ENCODE data around the gene RHNO1. TPM values are rescaled to one million over a fixed set of nuclear protein-coding genes. Genes with fewer than 3 reads are reported as not detected.
A peak's percentile ranks its signal among the peaks of the same experiment; 100 is the strongest.

Gene RHNO1
- total and polyA plus RNA-seq, 8 donors, result 7.0 to 92.0 (median 14.7) TPM; not detected in 1

DNA sequence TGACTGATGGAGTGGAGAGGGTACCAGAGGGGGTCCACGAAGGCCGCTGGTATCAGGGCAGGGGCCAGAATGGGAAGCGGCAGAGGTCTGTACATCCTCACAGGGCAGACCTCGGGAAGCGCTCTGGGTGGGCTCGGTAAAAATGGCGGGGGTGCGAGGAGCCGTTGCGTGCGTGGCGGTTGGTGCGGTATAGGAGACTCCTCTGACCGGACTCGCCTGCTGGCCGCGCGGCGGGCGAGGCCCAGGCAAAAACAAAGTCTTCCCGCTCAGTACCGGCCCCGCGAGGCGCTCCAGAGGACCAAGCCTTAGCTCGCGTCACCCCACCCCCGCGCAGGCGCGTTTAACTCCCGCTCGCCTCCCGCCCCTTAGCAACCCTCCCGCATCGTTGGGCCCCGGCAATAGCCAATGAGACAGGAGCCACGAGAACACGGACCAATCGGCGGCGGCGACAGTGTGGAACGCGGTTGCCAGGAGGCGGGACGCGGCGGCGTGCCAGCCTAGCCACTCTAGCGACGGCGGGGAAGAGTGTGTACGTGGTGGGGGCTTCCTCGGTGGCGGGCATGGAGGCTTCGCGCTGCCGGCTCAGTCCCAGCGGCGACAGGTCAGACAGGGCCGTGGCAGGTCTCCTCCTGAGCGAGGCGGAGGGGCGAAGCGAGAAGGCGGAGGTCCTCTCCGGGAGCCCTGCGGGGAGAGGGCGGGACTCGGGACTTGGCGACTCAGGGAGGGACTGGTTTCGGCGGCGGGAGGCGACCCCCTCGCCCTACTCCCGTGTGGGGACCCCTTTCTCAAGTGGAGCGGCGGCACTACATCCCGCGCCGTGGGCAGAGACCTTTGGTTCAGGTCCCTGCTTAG, 13.6 kb downstream of the RHNO1 start, which contains the start of gene TULP3:
TSS of gene TULP3 (plus strand) at position 504 of the 852 bp plus-strand sequence. CDS start at position 561, 57 bp downstream.
- 0 to 1% (median 0%) methylated on average over 34 to 83 of the region's 83 CpGs for whole genome bisulfite sequencing, 5 donors
- H3K4me1 ChIP-seq, result peaks cover 8 to 40% (median 24%) of the 10 kb centered on the region in 4 donors
- peak; percentile 99 for DNase-seq
- H3K9me3 ChIP-seq, result no peaks in the 10 kb centered on the region
- H3K36me3 ChIP-seq, result peaks cover 2 to 22% (median 13%) of the 10 kb centered on the region in 4 donors
- intact Hi-C loops (cut with DNase I; ENCODE audit: low total_unique reads), result no loop called here
- peak within 1 kb of the TSS; percentile 73 to 97 (median 88) for H3K4me3 ChIP-seq
- no peaks in the 10 kb centered on the region for H3K27me3 ChIP-seq
- peak within 1 kb of the TSS; percentile 82 to 97 (median 94) for H3K27ac ChIP-seq
- TF ChIP-seq POLR2AphosphoS5 (IDR thresholded peaks at IDR 0.05), result peak; percentile 89 to 92 (median 91)
- peak in 2 of 4 donors; percentile 2 to 84 for TF ChIP-seq POLR2A (IDR thresholded peaks at IDR 0.05)
- no peak for TF ChIP-seq EP300 (IDR thresholded peaks at IDR 0.05)
- TF ChIP-seq CTCF (IDR thresholded peaks at IDR 0.05), result no peak

GRCh38 chr12:2891240-2892053, 14.4 kb downstream of the RHNO1 start:
- no peak for TF ChIP-seq CTCF (IDR thresholded peaks at IDR 0.05)
- peak in 1 of 3 donors; percentile 23 for TF ChIP-seq POLR2AphosphoS5 (IDR thresholded peaks at IDR 0.05)
- Histone ChIP-seq H3K4me3 (peak overlapping the region; percentile 73 to 97 (median 88)), H3K27ac (peak overlapping the region; percentile 76 to 97 (median 94)), H3K9me3 (no peaks in the 10 kb centered on the region), H3K36me3 (peaks cover 0 to 14% (median 7%) of the 10 kb centered on the region in 4 donors), H3K4me1 (peaks cover 8 to 49% (median 27%) of the 10 kb centered on the region in 4 donors), H3K27me3 (no peaks in the 10 kb centered on the region)
- intact Hi-C loops (cut with DNase I; ENCODE audit: low total_unique reads), result no loop called here
- 22 to 33% (median 24%) methylated on average over 25 to 42 of the region's 42 CpGs for WGBS, 5 donors
- DNase-seq, result peak; percentile 47 to 82

- DNase-seq, result no peak
- Histone ChIP-seq H3K4me1 (peaks cover 8 to 50% (median 28%) of the 10 kb centered on the region in 4 donors), H3K9me3 (no peaks in the 10 kb centered on the region), H3K27me3 (no peaks in the 10 kb centered on the region), H3K36me3 (peaks cover 0 to 13% (median 5%) of the 10 kb centered on the region in 4 donors), H3K27ac (peak overlapping the region in 4 of 5 donors; percentile 49 to 97 (median 94)), H3K4me3 (peak overlapping the region in 2 of 4 donors; percentile 73 to 94)
- intact Hi-C loops (cut with DNase I; ENCODE audit: low total_unique reads), result no loop called here
- 72 to 84% (median 76%) methylated on average over 12 of the region's 12 CpGs for WGBS, 5 donors
- TF ChIP-seq POLR2AphosphoS5 (IDR thresholded peaks at IDR 0.05) (no peak), EP300 (IDR thresholded peaks at IDR 0.05) (no peak), CTCF (IDR thresholded peaks at IDR 0.05) (no peak), POLR2A (IDR thresholded peaks at IDR 0.05) (no peak)
Measured at GRCh38 chr12:2892246-2892645, 15.2 kb downstream of the RHNO1 start.

- Histone ChIP-seq H3K36me3 (peaks cover 0 to 6% (median 2%) of the 10 kb centered on the region in 4 donors), H3K9me3 (no peaks in the 10 kb centered on the region), H3K27me3 (no peaks in the 10 kb centered on the region), H3K4me1 (peaks cover 8 to 50% (median 29%) of the 10 kb centered on the region in 4 donors), H3K27ac (peak overlapping the region in 4 of 5 donors; percentile 49 to 97 (median 94)), H3K4me3 (no peak overlapping the region)
- TF ChIP-seq POLR2AphosphoS5 (IDR thresholded peaks at IDR 0.05), result peak; percentile 47 to 73 (median 49)
- no peak for TF ChIP-seq CTCF (IDR thresholded peaks at IDR 0.05)
- 78 to 90% (median 85%) methylated on average over 8 of the region's 8 CpGs for WGBS, 5 donors
- peak in 1 of 2 donors; percentile 33 for DNase-seq
- intact Hi-C loops (cut with DNase I; ENCODE audit: low total_unique reads), result no loop called here
Measured at GRCh38 chr12:2893007-2893406, 16.0 kb downstream of the RHNO1 start.
